Ammon's horn (tissue), 1 donor: ENCODE data around the gene SOHLH1.

ENCODE experiments used
- DNase-seq: peaks from one replicate; pipeline ENCODE4 v3.0.0-alpha.2; 2016; ENCODE audit warnings: low spot score

Gene SOHLH1

GRCh38 chr9:135661816-135662560 lies 37.3 kb downstream of the SOHLH1 start:
- no peak for DNase-seq

GRCh38 chr9:135660407-135660806 lies 38.9 kb downstream of the SOHLH1 start:
- no peak for DNase-seq

GRCh38 chr9:135659252-135659651 lies 40.0 kb downstream of the SOHLH1 start:
- no peak for DNase-seq

GRCh38 chr9:135657416-135657815 lies 41.9 kb downstream of the SOHLH1 start:
- no peak for DNase-seq

- no peak for DNase-seq
These were observed 44.0 kb downstream of the SOHLH1 start for GRCh38 chr9:135655317-135655716.

GRCh38 chr9:135650408-135650807 lies 48.9 kb downstream of the SOHLH1 start:
- no peak for DNase-seq

GRCh38 chr9:135649508-135649907 lies 49.8 kb downstream of the SOHLH1 start:
- DNase-seq = no peak

GRCh38 chr9:135648494-135649410 lies 50.5 kb downstream of the SOHLH1 start:
- no peak for DNase-seq

- DNase-seq = no peak
These were observed 51.4 kb downstream of the SOHLH1 start for GRCh38 chr9:135647884-135648283.

- no peak for DNase-seq
These were observed 54.6 kb downstream of the SOHLH1 start for GRCh38 chr9:135644631-135645218.
